SK-N-SH (cell line): ENCODE results near the gene RBBP8NL. TPM values are rescaled to one million over a fixed set of nuclear protein-coding genes. Genes with fewer than 3 reads are reported as not detected.

Source experiments
- CTCF ChIA-PET: fragments of 300-600, 350-600 bp; formaldehyde crosslinking; extraction: SDS; loops from one replicate; lab custom pipeline; 2021; lab: Yijun Ruan, JAX
- POLR2A ChIA-PET: fragments of 350-600 bp; sonication (Branson Sonifier 250); formaldehyde crosslinking; extraction: SDS; loops from one replicate; lab custom pipeline; 2020; ENCODE audit warnings: antibody characterized with exemption, inconsistent platforms; lab: Yijun Ruan, JAX
- DNase-seq: peaks from one replicate; pipeline ENCODE4 v3.0.0; 2012
- H2AFZ ChIP-seq: fragments of 200-600 bp; sonication (generic); 2 replicates; pipeline ENCODE4 v1.8.1; 2016; ENCODE audit warnings: antibody characterized with exemption, mild to moderate bottlenecking, low read depth
- H3F3A ChIP-seq: fragments of 200-600 bp; sonication (generic); replicated peaks from 2 replicates; pipeline ENCODE3; 2016; ENCODE audit warnings: antibody characterized with exemption, mild to moderate bottlenecking; ENCODE audit not compliant: insufficient read depth
- H3K27ac ChIP-seq, 2 experiments: fragments of 200-500 bp in 1 of 2; fragments of 200-600 bp in 1 of 2; sonication (Bioruptor generic) in 1 of 2; sonication (generic), shearing (Covaris generic) in 1 of 2; 2 replicates each; pipeline versions ENCODE4 v1.5.1 to v1.6.1; 2014 to 2016; ENCODE audit warnings: low read depth in 2 of 2, inconsistent platforms in 1 of 2, low read length in 1 of 2, mild to moderate bottlenecking in 1 of 2, mixed read lengths in 1 of 2
- H3K27me3 ChIP-seq: fragments of 200-600 bp; sonication (generic), shearing (Covaris generic); 2 replicates; pipeline ENCODE4 v1.6.1; 2016; ENCODE audit warnings: mixed run types; ENCODE audit not compliant: insufficient read depth
- H3K36me3 ChIP-seq, 2 experiments: fragments of 200-500 bp in 1 of 2; fragments of 200-600 bp in 1 of 2; sonication (Bioruptor generic) in 1 of 2; sonication (generic) in 1 of 2; replicated peaks in 1 of 2; 2 replicates each; pipeline versions ENCODE3 to v1.5.1; 2014 to 2016; ENCODE audit warnings: low read length in 1 of 2, mild to moderate bottlenecking in 1 of 2; ENCODE audit not compliant: insufficient read depth in 2 of 2, control insufficient read depth in 1 of 2
- H3K4me1 ChIP-seq, 2 experiments: fragments of 200-500 bp in 1 of 2; fragments of 200-600 bp in 1 of 2; sonication (Bioruptor generic) in 1 of 2; sonication (generic), shearing (Covaris generic) in 1 of 2; 2 replicates each; pipeline versions ENCODE4 v1.5.1 to v1.6.1; 2014 to 2016; ENCODE audit warnings: low read depth in 1 of 2, low read length in 1 of 2, mixed run types in 1 of 2; ENCODE audit not compliant: insufficient read depth in 2 of 2, control insufficient read depth in 1 of 2
- H3K4me2 ChIP-seq: fragments of 200-600 bp; sonication (generic), shearing (Covaris generic); 2 replicates; pipeline ENCODE4 v1.6.1; 2017; ENCODE audit warnings: mixed run types
- H3K4me3 ChIP-seq, 2 experiments: fragments of 200-500 bp in 1 of 2; fragments of 200-600 bp in 1 of 2; sonication (Bioruptor generic) in 1 of 2; sonication (generic), shearing (Covaris generic) in 1 of 2; 2 replicates each; pipeline versions ENCODE4 v1.5.1 to v1.8.1; 2014 to 2016; ENCODE audit warnings: low read depth in 2 of 2, inconsistent platforms in 1 of 2, low read length in 1 of 2, mild to moderate bottlenecking in 1 of 2, mixed read lengths in 1 of 2, moderate library complexity in 1 of 2
- H3K79me2 ChIP-seq: fragments of 200-600 bp; sonication (generic); 2 replicates; pipeline ENCODE4 v1.8.1; 2017; ENCODE audit warnings: mild to moderate bottlenecking; ENCODE audit not compliant: insufficient read depth
- H3K9ac ChIP-seq: fragments of 200-600 bp; sonication (generic); 2 replicates; pipeline ENCODE4 v1.6.1; 2017; ENCODE audit warnings: mixed run types
- H3K9me2 ChIP-seq: fragments of 200-600 bp; sonication (generic); 2 replicates; pipeline ENCODE4 v1.6.1; 2017; ENCODE audit warnings: mixed run types
- H3K9me3 ChIP-seq: fragments of 200-600 bp; sonication (generic); 2 replicates; pipeline ENCODE4 v1.6.1; 2017; ENCODE audit warnings: mixed run types, mild to moderate bottlenecking, moderate library complexity
- H4K20me1 ChIP-seq: fragments of 200-600 bp; sonication (generic); 2 replicates; pipeline ENCODE4 v1.6.1; 2017; ENCODE audit warnings: mild to moderate bottlenecking, mixed run types; ENCODE audit not compliant: insufficient read depth
- CHD2 ChIP-seq: fragments of 150-350 bp; IDR thresholded peaks from 2 replicates; pipeline ENCODE4 v1.6.1; 2018; ENCODE audit warnings: low read length; ENCODE audit not compliant: partially characterized antibody
- ELF1 ChIP-seq: IDR thresholded peaks from 2 replicates; pipeline ENCODE4 v1.4.0; 2012
- FOSL2 ChIP-seq: IDR thresholded peaks from 2 replicates; pipeline ENCODE4 v1.4.0; 2012; ENCODE audit warnings: low read depth, mild to moderate bottlenecking, moderate library complexity, borderline replicate concordance
- FOXJ3 ChIP-seq: sonication (generic); formaldehyde crosslinking; IDR thresholded peaks from 2 replicates; pipeline ENCODE4 v1.5.1; 2020; ENCODE audit warnings: mild to moderate bottlenecking, missing genetic modification reagents
- FOXM1 ChIP-seq: IDR thresholded peaks from 2 replicates; pipeline ENCODE4 v1.4.0; 2012; ENCODE audit warnings: low read depth, mild to moderate bottlenecking
- GABPA ChIP-seq: IDR thresholded peaks from 2 replicates; pipeline ENCODE4 v1.4.0; 2012; ENCODE audit warnings: low read depth, mild to moderate bottlenecking
- GATA2 ChIP-seq: sonication (generic); formaldehyde crosslinking; IDR thresholded peaks from 2 replicates; pipeline ENCODE4 v1.5.0; 2020; ENCODE audit warnings: mild to moderate bottlenecking, missing genetic modification reagents
- MXI1 ChIP-seq: IDR thresholded peaks from 2 replicates; pipeline ENCODE4 v1.6.1; 2012; ENCODE audit warnings: mild to moderate bottlenecking, low read depth, low read length, improper control_type of control experiment
- POLR2AphosphoS5 ChIP-seq: IDR thresholded peaks from 2 replicates; pipeline ENCODE4 v1.6.1; 2012; ENCODE audit warnings: low read depth, low read length
- RAD21 ChIP-seq: IDR thresholded peaks from 2 replicates; pipeline ENCODE4 v1.6.1; 2012; ENCODE audit warnings: mild to moderate bottlenecking, low read length
- RFX5 ChIP-seq: IDR thresholded peaks from 2 replicates; pipeline ENCODE4 v1.6.1; 2012; ENCODE audit warnings: mild to moderate bottlenecking, improper control_type of control experiment, low read length
- TAF1 ChIP-seq: IDR thresholded peaks from 2 replicates; pipeline ENCODE4 v1.6.1; 2012; ENCODE audit warnings: low read depth, mild to moderate bottlenecking, low read length, moderate library complexity, borderline replicate concordance
- TEAD4 ChIP-seq: IDR thresholded peaks from 2 replicates; pipeline ENCODE4 v1.4.0; 2012; ENCODE audit warnings: mild to moderate bottlenecking, borderline replicate concordance; ENCODE audit not compliant: insufficient read depth
- YY1 ChIP-seq: IDR thresholded peaks from 2 replicates; pipeline ENCODE4 v1.4.0; 2012; ENCODE audit warnings: low read depth, mild to moderate bottlenecking
- WGBS: methylation state at CpG from one replicate; pipeline ENCODE4 v1.1.6; 2017; ENCODE audit warnings: low lambda C conversion rate; 5-methylcytosine and 5-hydroxymethylcytosine counted together
- polyA plus RNA-seq, 3 experiments: library from polyadenylated mRNA; depleted of rRNA; stranded (reverse); fragments of >200 nt; gene quantifications; 2 replicates each; pipeline ENCODE4 v1.2.3, GENCODE V29; 2012
- TF ChIP-seq, protein P1 (sequence below): IDR thresholded peaks from 2 replicates; pipeline ENCODE4 v1.4.0; 2012; ENCODE audit warnings: low read depth, borderline replicate concordance
- TF ChIP-seq, protein P2 (sequence below): fragments of 150-350 bp; IDR thresholded peaks from 2 replicates; pipeline ENCODE4 v1.6.1; 2017; ENCODE audit warnings: antibody characterized with exemption, low read length, low read depth, borderline replicate concordance
- TF ChIP-seq, protein P3 (sequence below): IDR thresholded peaks from 2 replicates; pipeline ENCODE4; 2012
- TF ChIP-seq, protein P4 (sequence below): fragments of 200-600 bp; sonication (generic); IDR thresholded peaks from 2 replicates; pipeline ENCODE4 v1.6.1; 2017; ENCODE audit warnings: antibody characterized with exemption, mild to moderate bottlenecking, moderate library complexity
- TF ChIP-seq, protein P5 (sequence below): fragments of 150-350 bp; IDR thresholded peaks from 2 replicates; pipeline ENCODE4 v1.6.1; 2016; ENCODE audit warnings: mild to moderate bottlenecking, low read depth, low read length
- TF ChIP-seq, protein P6 (sequence below): IDR thresholded peaks from 2 replicates; pipeline ENCODE4 v1.6.1; 2012; ENCODE audit warnings: mild to moderate bottlenecking, low read depth, low read length, moderate library complexity

Gene RBBP8NL
- polyA plus RNA-seq, 1 of the 3 experiments (the other 2 are of a cell fraction): not detected

DNA sequence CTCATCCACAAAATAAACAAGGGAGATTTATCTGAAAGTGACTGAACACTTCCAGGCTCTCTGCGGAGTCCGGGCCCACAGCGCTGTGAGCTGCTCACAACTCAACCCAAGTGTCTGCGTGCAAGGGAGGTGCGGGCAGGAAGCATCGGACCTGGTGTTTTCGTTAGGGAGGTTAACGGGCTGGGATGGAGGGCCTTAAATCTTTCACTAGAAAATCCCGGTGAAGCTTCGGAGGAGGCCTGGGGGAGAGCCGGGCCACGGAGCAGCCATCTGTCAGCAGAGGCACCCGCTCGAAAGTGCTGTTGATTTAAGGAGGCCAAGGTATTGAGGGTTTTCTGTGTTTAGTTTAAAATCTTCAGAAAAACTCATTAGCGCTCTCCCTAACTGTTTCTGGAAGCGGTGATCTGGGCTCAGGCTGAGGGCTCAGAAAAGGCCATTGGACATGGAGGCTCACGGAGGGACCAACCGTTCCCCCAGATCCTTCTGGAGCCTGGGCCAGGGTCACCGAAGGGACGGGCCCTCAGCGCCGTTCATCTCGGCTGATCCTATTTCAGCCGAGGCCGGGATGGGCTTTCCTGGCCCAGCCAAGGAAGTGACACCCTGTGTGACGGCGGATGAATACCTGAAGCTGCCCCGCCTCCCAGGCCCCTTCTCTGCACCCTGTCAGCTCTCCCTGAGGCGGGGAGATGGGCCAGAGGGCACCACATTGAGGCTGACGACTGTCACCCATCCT, 27.7 kb upstream of the RBBP8NL start:
- Histone ChIP-seq H3K4me3 (no peak overlapping the region), H3K79me2 (no peaks in the 10 kb centered on the region), H3K27ac (no peak overlapping the region), H3K9me3 (no peaks in the 10 kb centered on the region), H3F3A (no peaks in the 10 kb centered on the region), H2AFZ (no peak overlapping the region), H3K27me3 (no peaks in the 10 kb centered on the region), H4K20me1 (no peaks in the 10 kb centered on the region), H3K36me3 (no peaks in the 10 kb centered on the region), H3K9me2 (no peaks in the 10 kb centered on the region), H3K9ac (no peak overlapping the region), H3K4me2 (no peak overlapping the region), H3K4me1 (peaks cover 0 to 6% of the 10 kb centered on the region in 2 experiments; a peak in 1 of 4 replicates)
- DNase-seq: no peak
- 76% methylated on average over 14 of the region's 30 CpGs for WGBS
- POLR2A ChIA-PET: no interaction called here
- CTCF ChIA-PET: interaction anchor here (0.6 to 1.6 kb wide), 5 partner anchors 22 to 213 kb away, joined by 3 to 4 read pairs (median 3); no protein-coding TSS in a partner anchor
- no peak for TF ChIP-seq ELF1
- no peak for TF ChIP-seq TAF1
- TF ChIP-seq MXI1: no peak
- TF ChIP-seq, protein P1, sequence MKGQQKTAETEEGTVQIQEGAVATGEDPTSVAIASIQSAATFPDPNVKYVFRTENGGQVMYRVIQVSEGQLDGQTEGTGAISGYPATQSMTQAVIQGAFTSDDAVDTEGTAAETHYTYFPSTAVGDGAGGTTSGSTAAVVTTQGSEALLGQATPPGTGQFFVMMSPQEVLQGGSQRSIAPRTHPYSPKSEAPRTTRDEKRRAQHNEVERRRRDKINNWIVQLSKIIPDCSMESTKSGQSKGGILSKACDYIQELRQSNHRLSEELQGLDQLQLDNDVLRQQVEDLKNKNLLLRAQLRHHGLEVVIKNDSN: no peak
- no peak for TF ChIP-seq RFX5
- TF ChIP-seq CHD2: no peak
- TF ChIP-seq, protein P2, sequence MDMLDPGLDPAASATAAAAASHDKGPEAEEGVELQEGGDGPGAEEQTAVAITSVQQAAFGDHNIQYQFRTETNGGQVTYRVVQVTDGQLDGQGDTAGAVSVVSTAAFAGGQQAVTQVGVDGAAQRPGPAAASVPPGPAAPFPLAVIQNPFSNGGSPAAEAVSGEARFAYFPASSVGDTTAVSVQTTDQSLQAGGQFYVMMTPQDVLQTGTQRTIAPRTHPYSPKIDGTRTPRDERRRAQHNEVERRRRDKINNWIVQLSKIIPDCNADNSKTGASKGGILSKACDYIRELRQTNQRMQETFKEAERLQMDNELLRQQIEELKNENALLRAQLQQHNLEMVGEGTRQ: no peak
- no peak for TF ChIP-seq POLR2AphosphoS5
- no peak for TF ChIP-seq FOXJ3 (CRISPR knock-in tag)
- TF ChIP-seq, protein P3, sequence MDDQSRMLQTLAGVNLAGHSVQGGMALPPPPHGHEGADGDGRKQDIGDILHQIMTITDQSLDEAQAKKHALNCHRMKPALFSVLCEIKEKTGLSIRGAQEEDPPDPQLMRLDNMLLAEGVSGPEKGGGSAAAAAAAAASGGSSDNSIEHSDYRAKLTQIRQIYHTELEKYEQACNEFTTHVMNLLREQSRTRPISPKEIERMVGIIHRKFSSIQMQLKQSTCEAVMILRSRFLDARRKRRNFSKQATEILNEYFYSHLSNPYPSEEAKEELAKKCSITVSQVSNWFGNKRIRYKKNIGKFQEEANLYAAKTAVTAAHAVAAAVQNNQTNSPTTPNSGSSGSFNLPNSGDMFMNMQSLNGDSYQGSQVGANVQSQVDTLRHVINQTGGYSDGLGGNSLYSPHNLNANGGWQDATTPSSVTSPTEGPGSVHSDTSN: no peak
- no peak for TF ChIP-seq FOSL2
- TF ChIP-seq, protein P4, sequence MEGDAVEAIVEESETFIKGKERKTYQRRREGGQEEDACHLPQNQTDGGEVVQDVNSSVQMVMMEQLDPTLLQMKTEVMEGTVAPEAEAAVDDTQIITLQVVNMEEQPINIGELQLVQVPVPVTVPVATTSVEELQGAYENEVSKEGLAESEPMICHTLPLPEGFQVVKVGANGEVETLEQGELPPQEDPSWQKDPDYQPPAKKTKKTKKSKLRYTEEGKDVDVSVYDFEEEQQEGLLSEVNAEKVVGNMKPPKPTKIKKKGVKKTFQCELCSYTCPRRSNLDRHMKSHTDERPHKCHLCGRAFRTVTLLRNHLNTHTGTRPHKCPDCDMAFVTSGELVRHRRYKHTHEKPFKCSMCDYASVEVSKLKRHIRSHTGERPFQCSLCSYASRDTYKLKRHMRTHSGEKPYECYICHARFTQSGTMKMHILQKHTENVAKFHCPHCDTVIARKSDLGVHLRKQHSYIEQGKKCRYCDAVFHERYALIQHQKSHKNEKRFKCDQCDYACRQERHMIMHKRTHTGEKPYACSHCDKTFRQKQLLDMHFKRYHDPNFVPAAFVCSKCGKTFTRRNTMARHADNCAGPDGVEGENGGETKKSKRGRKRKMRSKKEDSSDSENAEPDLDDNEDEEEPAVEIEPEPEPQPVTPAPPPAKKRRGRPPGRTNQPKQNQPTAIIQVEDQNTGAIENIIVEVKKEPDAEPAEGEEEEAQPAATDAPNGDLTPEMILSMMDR: no peak
- TF ChIP-seq, protein P5, sequence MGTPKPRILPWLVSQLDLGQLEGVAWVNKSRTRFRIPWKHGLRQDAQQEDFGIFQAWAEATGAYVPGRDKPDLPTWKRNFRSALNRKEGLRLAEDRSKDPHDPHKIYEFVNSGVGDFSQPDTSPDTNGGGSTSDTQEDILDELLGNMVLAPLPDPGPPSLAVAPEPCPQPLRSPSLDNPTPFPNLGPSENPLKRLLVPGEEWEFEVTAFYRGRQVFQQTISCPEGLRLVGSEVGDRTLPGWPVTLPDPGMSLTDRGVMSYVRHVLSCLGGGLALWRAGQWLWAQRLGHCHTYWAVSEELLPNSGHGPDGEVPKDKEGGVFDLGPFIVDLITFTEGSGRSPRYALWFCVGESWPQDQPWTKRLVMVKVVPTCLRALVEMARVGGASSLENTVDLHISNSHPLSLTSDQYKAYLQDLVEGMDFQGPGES: no peak
- no peak for TF ChIP-seq TEAD4
- TF ChIP-seq GABPA: no peak
- TF ChIP-seq GATA2 (CRISPR knock-in tag): no peak
- no peak for TF ChIP-seq YY1
- TF ChIP-seq, protein P6, sequence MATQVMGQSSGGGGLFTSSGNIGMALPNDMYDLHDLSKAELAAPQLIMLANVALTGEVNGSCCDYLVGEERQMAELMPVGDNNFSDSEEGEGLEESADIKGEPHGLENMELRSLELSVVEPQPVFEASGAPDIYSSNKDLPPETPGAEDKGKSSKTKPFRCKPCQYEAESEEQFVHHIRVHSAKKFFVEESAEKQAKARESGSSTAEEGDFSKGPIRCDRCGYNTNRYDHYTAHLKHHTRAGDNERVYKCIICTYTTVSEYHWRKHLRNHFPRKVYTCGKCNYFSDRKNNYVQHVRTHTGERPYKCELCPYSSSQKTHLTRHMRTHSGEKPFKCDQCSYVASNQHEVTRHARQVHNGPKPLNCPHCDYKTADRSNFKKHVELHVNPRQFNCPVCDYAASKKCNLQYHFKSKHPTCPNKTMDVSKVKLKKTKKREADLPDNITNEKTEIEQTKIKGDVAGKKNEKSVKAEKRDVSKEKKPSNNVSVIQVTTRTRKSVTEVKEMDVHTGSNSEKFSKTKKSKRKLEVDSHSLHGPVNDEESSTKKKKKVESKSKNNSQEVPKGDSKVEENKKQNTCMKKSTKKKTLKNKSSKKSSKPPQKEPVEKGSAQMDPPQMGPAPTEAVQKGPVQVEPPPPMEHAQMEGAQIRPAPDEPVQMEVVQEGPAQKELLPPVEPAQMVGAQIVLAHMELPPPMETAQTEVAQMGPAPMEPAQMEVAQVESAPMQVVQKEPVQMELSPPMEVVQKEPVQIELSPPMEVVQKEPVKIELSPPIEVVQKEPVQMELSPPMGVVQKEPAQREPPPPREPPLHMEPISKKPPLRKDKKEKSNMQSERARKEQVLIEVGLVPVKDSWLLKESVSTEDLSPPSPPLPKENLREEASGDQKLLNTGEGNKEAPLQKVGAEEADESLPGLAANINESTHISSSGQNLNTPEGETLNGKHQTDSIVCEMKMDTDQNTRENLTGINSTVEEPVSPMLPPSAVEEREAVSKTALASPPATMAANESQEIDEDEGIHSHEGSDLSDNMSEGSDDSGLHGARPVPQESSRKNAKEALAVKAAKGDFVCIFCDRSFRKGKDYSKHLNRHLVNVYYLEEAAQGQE: no peak
- TF ChIP-seq FOXM1: no peak
- TF ChIP-seq RAD21: no peak
